ENCODE results near the gene AP2A1.

GRCh38 chr19:49839713-49840112 is 72.9 kb downstream of the AP2A1 start:
- TF ChIP-seq, protein P1, sequence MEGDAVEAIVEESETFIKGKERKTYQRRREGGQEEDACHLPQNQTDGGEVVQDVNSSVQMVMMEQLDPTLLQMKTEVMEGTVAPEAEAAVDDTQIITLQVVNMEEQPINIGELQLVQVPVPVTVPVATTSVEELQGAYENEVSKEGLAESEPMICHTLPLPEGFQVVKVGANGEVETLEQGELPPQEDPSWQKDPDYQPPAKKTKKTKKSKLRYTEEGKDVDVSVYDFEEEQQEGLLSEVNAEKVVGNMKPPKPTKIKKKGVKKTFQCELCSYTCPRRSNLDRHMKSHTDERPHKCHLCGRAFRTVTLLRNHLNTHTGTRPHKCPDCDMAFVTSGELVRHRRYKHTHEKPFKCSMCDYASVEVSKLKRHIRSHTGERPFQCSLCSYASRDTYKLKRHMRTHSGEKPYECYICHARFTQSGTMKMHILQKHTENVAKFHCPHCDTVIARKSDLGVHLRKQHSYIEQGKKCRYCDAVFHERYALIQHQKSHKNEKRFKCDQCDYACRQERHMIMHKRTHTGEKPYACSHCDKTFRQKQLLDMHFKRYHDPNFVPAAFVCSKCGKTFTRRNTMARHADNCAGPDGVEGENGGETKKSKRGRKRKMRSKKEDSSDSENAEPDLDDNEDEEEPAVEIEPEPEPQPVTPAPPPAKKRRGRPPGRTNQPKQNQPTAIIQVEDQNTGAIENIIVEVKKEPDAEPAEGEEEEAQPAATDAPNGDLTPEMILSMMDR (conservative IDR thresholded peaks at IDR 0.05): no peak
- no peak for TF ChIP-seq ZFX (IDR thresholded peaks at IDR 0.05)
